GM19452 (cell line): ENCODE measurements around the gene ABTB1.

Experiments
- ATAC-seq: cut with Tn5 transposase; IDR thresholded peaks from one replicate; pipeline ENCODE4 v1.9.1; 2021; ENCODE audit not compliant: unreplicated experiment

ABTB1 gene

DNA sequence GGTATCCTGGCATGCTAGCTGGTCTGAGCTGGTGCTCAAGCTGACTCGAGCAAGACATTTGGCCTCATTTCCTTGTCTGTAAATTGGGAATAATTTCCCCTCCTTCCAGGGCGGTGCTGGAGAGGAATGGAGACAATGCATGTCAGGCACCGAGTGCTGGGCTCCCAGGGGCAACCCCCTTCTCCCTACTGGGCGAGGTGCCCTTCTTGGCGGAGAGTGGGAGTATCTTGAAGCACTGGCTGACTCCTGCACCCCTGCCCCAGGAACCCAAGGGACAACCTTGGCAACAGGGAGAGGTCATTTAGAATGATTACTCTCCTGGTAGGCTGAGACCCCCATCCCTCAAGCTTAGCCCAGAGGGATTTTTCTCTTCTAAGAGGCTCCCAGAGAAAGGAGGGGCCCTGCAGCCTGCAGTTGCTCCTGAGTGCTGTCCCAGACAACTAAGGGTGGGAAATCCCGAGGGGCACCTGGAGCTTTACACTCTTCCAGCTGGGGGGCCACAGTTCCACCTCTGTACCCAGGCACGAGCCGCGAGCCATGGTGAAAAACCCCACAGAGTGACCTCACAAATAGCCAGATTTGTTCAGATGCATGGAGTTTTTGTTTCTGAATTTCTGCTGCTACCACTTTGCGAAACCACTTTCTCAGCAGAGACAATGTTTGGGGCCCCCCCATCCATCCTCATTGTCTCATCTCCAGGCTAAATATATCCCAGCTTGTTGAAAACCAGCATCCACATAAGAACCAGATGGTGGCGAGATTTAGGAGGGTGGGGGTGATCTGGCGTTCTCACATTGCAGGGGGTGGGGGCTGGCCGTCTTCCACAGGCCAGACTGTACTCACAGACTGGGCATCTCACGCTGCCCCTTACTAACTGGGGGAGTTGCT is 44.8 kb downstream of the ABTB1 start:
- no peak for ATAC-seq

DNA sequence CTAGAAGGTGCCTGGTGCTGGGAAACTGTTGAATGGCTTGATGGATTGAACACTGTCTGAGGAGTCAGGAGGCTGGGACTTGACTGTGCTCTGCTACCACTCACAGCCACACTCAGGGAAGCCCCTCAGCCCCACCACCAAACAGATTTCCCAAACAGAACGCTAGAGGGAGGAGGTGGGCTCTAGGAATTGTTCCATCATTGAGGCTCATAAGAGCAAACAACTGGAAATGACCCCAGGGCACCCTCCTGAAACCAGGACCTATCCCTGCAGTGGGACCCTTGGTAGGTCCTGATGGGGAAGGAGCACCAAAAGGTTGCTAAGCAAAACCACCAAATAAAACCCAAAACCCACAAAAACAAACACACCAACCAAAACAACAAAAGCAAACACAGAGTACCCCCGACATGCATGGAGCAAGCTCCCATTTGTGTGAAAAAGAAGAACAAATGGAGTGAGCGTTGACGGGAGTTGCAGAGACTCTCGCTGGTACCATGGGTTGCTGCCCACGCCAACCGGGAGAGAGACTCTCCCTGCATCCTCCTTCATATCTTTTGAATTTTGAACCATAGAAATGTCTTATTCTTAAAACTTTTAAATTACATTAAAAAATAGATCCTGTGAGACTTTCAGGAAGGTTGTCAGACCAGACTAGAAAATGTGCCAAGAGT is 45.6 kb downstream of the ABTB1 start:
- no peak for ATAC-seq

DNA sequence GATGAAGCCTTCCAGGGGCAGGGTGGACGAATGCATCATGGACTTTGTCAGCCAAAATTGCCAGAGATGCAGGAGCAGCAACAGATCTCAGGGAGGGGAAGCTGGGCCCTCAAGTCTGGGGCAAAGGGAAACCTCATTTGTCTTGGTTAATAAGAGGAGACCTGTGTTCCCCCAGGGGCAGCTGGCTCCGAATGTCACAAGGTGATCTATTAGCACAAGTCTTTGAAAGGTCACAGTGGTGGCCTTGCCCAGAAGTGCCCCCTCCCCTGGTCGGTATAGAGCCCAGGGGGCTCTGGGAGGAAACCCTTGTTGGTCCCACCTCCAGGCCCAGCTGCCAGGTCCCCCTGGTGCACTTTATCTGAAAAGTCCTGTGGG is 46.2 kb downstream of the ABTB1 start:
- ATAC-seq, result no peak

DNA sequence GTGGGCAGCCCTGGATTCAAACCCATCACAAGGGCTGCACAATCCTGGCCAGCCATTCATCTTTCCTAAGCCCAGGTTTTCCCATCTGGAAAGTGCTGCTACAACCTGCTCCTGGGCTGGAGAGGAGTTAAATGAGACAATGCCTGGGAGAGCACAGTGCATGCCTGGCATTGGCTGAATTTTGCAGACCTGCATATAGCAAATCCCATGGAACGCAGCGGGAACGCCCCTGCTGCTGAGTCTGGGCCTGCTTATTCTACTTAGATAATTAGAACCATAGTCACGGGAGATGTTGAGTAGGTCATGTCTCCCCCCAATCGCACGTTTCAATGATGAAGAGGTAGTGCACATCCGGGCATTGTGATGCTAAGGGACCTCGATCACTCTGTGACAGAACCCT is 46.6 kb downstream of the ABTB1 start:
- ATAC-seq, result no peak

DNA sequence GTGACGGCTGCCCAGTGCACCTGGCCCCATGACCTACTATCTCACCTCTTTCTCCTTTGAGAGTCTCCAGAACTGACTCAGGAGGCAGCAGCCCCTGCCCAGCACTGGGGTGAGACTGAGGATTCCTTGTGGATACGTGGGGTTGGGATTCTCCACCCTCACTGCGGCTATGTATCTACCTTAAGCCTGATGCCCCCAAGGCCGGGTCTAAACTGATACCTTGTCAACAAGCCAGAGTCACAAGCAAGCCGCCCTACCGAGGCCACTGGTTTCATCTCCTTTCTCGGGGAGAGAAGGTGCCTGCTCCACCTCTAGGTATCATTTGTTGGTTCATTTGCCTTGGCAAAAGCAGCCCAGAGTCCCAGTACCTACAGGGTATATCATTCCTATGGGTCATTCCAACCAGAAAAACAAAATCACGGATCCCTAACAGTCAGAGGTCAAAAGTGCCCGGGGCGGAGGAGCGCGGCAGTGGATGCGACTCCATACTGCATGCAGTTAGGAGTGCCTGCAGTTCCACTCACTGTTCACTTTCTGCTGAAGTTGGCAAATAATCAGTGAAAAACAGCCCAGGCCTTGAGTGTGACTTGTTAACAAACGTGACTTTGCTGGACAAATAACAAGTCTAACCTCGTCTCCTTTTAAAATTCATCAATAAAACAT is 47.5 kb downstream of the ABTB1 start:
- ATAC-seq, result no peak

DNA sequence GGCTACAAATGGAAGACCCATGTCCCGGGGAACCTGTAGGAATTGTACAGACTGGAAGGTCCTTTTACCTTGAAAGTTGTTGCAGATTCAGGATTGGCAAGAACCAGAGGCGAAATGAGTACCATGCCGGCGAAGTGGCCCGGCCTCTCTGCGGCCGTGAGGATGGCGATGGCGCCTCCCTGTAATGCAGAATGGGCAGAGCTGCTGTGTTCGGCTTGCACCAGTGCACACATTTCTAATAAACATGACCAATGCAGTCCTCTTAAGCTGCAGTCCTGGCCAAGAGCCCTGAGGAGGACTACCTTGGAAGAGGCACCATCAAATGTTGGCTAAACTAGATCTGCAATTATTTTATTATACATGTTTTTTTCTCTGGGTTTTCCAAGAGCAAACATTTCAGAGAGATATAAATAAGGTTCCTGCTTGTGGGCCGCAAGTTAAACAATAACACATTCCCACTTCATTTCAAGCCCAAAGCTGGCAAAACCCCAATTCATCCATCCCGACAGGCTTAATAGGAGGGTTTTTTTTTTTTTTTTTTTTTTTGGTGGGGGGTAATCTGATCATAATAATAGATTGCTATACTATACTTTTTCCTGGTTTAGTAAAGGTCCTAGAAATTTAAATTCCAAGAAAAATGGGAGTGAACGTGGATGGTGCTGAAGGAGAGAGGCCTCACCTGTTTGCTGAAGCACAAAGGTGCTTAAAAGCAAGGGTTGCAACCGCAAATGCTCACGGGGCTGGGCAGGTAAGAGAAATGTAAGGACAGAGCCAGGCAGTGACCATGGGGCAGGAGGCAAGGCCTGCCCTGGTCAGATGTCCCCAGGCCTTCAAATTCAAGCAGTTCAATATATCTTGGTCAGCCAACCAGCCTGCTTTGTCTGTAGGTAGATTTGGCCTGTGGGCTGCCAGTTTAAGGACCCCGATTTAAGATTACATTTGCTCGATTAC is 48.5 kb downstream of the ABTB1 start:
- no peak for ATAC-seq

DNA sequence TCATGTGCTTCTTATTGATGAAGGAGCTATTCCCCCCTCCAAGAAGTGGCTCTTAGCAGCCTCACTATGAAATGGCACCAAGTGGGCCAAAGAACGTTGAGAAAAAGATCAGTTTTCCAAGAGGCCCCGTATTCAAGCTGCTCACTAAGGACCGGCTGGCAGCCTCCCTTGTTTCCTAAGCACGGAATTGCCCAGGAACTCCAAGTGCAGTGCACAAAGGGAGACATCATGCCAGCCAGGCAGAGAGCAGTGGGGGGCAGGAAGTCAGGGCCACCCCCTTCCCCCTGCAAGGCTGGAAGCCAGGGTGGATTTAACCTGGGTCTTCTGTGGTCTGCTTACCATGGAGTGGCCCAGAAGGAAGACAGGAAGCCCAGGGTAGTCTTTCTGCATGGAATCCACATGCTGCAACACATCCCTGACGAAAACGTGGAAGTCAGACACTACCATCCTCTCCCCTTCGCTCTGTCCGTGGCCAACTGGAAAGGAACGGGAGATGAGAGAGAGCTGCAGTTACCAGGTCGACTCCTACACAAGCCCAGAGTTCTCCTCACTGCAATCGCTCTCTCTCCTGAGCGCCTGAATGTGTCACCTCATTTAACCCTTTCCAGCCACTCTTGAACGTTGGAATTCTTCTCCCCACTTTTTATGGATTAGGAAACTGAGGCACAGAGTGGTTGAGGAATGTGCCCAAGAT is 49.5 kb downstream of the ABTB1 start:
- ATAC-seq, result no peak

DNA sequence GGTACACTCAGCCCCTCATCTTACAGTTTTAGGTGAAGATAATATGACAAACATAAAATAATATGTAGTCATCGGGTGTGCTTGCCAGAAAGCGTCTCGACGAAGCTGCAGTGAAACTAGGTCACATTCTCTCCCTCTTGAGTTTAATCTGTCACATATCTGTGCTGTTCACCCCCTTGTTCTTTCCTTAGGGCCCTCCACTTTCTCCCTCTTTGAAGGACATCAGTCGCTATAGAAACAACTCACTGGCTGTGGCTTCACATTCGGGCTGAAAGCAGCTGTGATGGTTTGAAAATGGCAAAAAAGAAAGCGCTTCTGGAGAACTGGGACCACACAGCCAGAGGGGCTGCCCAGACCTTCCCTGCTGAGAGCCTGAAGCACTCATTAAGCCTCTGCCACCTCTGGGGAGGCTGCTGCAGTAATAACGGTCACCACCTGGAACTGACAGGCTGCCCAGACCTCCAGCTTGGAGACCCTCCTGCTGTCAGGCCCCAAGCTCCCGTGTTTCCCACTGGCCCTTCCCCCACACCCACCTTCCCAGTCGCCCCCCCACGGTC is 50.3 kb downstream of the ABTB1 start:
- no peak for ATAC-seq

DNA sequence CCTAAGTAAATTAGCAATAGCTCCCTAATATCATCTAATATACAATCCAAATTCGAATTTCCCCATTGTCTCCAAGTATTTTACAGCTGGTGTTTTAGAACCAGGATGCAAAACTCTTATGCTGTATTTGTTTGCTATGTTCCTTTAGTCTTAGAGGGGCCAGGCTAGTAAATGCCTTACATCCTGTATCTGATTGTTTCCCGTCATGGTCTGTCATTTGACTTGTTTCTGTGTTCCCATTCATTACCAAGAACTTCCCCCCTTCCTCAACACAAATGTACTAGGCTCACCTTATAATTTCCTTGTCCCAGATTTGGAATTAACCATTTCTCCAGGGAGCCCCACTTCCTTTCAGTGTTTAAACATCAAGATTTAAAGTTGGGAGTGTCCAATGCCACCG is 54.1 kb downstream of the ABTB1 start:
- ATAC-seq, result no peak

DNA sequence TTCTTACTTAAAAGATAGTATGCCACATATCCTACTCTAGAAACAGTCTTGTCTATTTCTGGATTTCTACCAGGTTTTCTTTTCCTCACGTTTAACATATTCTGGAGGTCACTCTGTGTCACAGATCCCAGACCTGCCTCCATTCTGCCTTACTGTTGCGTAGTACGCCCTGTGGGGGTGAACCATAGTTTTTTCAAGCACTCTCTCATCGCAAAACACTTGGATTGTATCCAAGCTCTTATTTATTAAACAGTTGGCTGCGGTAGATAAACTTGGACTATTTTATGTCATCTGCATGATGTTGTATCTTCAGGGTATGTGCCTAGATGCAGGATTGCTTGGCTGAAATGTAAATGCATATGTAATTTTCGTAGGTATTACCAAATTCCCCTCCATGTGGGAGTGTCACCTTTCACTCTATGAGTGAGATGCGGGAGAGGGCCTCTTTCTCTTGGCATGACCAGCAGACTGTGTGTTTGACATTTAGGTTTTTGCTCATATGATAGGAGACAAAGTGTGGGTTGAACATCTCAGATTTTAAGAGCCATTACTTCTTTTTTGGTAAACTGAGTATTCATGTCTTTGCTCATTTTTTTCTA is 55.8 kb downstream of the ABTB1 start:
- ATAC-seq, result no peak

DNA sequence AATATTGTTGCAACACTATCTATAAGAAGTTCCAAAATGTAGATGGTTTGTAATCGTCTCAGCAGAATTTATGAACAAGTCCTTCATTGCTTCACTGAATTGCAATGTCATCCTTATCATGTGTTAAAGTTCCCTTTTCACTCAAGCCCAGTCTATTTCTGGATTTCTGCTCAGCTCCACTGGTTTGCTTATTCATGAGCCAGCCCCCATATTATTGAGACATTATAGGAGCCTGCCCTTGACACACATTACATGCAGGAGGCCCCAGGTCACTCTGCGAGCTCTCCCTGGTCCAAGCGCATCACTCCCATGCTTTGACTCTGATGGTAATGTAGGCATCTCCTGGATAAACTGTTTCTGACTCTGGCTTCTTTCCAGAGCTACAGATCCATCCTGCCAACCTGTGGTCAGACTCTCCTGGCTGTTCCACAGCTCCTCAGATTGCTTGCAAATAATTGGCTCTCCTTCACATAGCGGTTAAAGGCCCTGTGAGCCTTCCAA is 56.9 kb downstream of the ABTB1 start:
- ATAC-seq, result no peak

DNA sequence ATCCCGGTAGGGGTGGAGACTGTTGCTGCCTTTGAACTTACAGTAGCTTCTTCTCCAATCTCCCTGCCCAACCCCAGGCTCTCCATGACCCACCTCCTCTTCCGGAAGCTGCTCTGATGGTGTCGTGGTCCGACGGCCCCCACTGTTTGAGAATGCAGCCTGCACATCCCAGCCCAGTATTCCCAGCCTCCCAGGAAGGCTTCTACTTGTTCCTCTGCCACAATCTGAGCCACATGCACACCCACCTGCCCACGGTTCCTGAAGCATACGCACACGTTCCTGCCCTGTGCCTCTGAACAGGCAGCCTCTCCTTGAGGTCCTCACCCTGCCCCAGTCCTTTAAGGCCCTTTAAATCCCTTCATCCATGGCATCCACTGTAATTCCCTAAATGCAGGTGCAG is 57.4 kb downstream of the ABTB1 start:
- ATAC-seq, result no peak
